ENCODE measurements around the gene KLHL29. TPM values are rescaled to one million over a fixed set of nuclear protein-coding genes. Genes with fewer than 3 reads are reported as not detected.

KLHL29 gene
- polyA plus RNA-seq, 1 donor from 2014 or later, result 42.4 TPM

DNA sequence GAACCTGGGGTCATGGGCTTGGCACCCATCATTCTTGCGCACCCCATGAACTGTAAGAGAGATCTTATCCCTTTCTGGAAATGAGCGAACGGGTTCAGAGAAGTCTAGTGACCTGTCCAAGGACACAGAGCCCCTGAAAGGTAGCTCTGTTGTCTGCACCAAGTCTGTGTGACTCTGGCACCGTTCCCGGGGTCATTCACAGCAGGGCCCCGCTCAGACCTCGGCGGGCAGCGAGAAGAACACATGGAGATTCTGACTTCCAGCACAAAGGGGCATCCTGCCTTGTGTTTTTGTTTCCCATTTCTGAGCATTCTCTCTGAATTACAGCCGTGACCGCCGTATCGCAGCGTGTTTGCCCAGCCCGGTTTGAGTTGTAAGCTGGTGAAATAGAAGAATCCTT lies 231.7 kb downstream of the KLHL29 start:
- no peak overlapping the region for H3K4me2 ChIP-seq (ENCODE audit: low read length)
- H3K9me2 ChIP-seq (ENCODE audit: insufficient read depth, low read length), result no peaks in the 10 kb centered on the region
- no peaks in the 10 kb centered on the region for H3K36me3 ChIP-seq (ENCODE audit: insufficient read depth, low read length)
- no peaks in the 10 kb centered on the region for H4K20me1 ChIP-seq (ENCODE audit: insufficient read depth)
- H3K4me3 ChIP-seq (ENCODE audit: low read length), result no peak overlapping the region
- H3K79me2 ChIP-seq (replicated peaks; ENCODE audit: insufficient read depth, low read length), result no peaks in the 10 kb centered on the region
- H3K9ac ChIP-seq (ENCODE audit: low read length), result no peak overlapping the region
- H2AFZ ChIP-seq (ENCODE audit: low read depth, low read length), result no peak overlapping the region
- no peaks in the 10 kb centered on the region for H3F3A ChIP-seq (ENCODE audit: insufficient read depth, low read length, poor library complexity, severe bottlenecking)
- peaks cover under 1% of the 10 kb centered on the region for H3K9me3 ChIP-seq (ENCODE audit: low read length)
- no peak overlapping the region for H3K27ac ChIP-seq (ENCODE audit: low read length)
- H3K27me3 ChIP-seq (ENCODE audit: insufficient read depth, low read depth, low read length), result no peaks in the 10 kb centered on the region
- no peak for TF ChIP-seq SMC3 (conservative IDR thresholded peaks at IDR 0.05; ENCODE audit: poor library complexity)
- no peak for TF ChIP-seq EP300 (conservative IDR thresholded peaks at IDR 0.05; ENCODE audit: poor library complexity, severe bottlenecking)
- TF ChIP-seq EZH2 (IDR thresholded peaks at IDR 0.05; ENCODE audit: borderline replicate concordance, insufficient read depth, low read length, poor library complexity, severe bottlenecking), result no peak
- TF ChIP-seq, protein P1, sequence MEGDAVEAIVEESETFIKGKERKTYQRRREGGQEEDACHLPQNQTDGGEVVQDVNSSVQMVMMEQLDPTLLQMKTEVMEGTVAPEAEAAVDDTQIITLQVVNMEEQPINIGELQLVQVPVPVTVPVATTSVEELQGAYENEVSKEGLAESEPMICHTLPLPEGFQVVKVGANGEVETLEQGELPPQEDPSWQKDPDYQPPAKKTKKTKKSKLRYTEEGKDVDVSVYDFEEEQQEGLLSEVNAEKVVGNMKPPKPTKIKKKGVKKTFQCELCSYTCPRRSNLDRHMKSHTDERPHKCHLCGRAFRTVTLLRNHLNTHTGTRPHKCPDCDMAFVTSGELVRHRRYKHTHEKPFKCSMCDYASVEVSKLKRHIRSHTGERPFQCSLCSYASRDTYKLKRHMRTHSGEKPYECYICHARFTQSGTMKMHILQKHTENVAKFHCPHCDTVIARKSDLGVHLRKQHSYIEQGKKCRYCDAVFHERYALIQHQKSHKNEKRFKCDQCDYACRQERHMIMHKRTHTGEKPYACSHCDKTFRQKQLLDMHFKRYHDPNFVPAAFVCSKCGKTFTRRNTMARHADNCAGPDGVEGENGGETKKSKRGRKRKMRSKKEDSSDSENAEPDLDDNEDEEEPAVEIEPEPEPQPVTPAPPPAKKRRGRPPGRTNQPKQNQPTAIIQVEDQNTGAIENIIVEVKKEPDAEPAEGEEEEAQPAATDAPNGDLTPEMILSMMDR (IDR thresholded peaks at IDR 0.05; ENCODE audit: poor library complexity, severe bottlenecking), result no peak
- no peak for TF ChIP-seq MXI1 (conservative IDR thresholded peaks at IDR 0.05; ENCODE audit: poor library complexity, severe bottlenecking)
- TF ChIP-seq RAD21 (conservative IDR thresholded peaks at IDR 0.05), result no peak
- TF ChIP-seq POLR2AphosphoS5 (IDR thresholded peaks at IDR 0.05), result no peak
- TF ChIP-seq, protein P2, sequence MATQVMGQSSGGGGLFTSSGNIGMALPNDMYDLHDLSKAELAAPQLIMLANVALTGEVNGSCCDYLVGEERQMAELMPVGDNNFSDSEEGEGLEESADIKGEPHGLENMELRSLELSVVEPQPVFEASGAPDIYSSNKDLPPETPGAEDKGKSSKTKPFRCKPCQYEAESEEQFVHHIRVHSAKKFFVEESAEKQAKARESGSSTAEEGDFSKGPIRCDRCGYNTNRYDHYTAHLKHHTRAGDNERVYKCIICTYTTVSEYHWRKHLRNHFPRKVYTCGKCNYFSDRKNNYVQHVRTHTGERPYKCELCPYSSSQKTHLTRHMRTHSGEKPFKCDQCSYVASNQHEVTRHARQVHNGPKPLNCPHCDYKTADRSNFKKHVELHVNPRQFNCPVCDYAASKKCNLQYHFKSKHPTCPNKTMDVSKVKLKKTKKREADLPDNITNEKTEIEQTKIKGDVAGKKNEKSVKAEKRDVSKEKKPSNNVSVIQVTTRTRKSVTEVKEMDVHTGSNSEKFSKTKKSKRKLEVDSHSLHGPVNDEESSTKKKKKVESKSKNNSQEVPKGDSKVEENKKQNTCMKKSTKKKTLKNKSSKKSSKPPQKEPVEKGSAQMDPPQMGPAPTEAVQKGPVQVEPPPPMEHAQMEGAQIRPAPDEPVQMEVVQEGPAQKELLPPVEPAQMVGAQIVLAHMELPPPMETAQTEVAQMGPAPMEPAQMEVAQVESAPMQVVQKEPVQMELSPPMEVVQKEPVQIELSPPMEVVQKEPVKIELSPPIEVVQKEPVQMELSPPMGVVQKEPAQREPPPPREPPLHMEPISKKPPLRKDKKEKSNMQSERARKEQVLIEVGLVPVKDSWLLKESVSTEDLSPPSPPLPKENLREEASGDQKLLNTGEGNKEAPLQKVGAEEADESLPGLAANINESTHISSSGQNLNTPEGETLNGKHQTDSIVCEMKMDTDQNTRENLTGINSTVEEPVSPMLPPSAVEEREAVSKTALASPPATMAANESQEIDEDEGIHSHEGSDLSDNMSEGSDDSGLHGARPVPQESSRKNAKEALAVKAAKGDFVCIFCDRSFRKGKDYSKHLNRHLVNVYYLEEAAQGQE (IDR thresholded peaks at IDR 0.05; ENCODE audit: borderline replicate concordance), result no peak
- no peak for TF ChIP-seq TAF1 (IDR thresholded peaks at IDR 0.05; ENCODE audit: low read depth)

DNA sequence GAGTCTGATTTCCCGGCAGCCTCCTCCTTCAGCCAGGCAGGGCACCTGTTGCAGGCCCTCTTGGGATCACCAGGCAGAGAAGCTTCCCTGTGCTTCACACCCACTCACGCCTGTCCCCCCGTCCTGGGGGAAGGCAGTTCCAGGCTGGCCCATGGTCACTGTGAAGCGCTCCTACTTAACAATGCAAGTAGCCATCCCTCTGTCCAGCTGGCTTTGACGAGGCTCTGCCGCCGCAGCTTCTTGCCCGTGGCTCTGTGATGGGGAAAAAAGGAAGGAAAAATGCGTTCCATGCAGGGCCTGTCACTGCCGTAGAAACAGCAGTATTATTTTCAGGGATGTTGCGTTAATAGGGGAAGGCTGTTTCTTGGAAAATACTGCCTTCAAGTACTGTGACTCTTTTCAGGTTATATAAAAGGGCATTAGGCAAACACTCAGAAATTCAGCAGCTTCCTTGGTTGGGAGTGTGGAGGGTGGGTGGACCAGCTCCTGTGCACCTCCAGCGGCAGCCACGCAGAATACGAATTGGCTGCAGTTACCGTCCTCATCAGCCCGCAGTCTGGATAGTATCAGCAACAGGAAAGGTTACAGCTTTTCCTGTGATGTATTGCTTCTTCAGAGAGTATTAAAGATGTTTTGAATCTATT lies 232.3 kb downstream of the KLHL29 start:
- H3K36me3 ChIP-seq (ENCODE audit: insufficient read depth, low read length), result no peaks in the 10 kb centered on the region
- H3K27me3 ChIP-seq (ENCODE audit: insufficient read depth, low read depth, low read length), result no peaks in the 10 kb centered on the region
- no peak overlapping the region for H3K4me2 ChIP-seq (ENCODE audit: low read length)
- no peak overlapping the region for H2AFZ ChIP-seq (ENCODE audit: low read depth, low read length)
- H3F3A ChIP-seq (ENCODE audit: insufficient read depth, low read length, poor library complexity, severe bottlenecking), result no peaks in the 10 kb centered on the region
- TF ChIP-seq, protein P1 (IDR thresholded peaks at IDR 0.05; ENCODE audit: poor library complexity, severe bottlenecking), result no peak
- TF ChIP-seq, protein P2 (IDR thresholded peaks at IDR 0.05; ENCODE audit: borderline replicate concordance), result no peak
- TF ChIP-seq TAF1 (IDR thresholded peaks at IDR 0.05; ENCODE audit: low read depth) (no peak), EZH2 (IDR thresholded peaks at IDR 0.05; ENCODE audit: borderline replicate concordance, insufficient read depth, low read length, poor library complexity, severe bottlenecking) (no peak), MXI1 (conservative IDR thresholded peaks at IDR 0.05; ENCODE audit: poor library complexity, severe bottlenecking) (no peak), POLR2AphosphoS5 (IDR thresholded peaks at IDR 0.05) (peak; percentile 6), SMC3 (conservative IDR thresholded peaks at IDR 0.05; ENCODE audit: poor library complexity) (no peak), EP300 (conservative IDR thresholded peaks at IDR 0.05; ENCODE audit: poor library complexity, severe bottlenecking) (no peak), RAD21 (conservative IDR thresholded peaks at IDR 0.05) (no peak)
- H3K9ac ChIP-seq (ENCODE audit: low read length), result no peak overlapping the region
- no peaks in the 10 kb centered on the region for H3K9me3 ChIP-seq (ENCODE audit: low read length)
- no peak overlapping the region for H3K4me3 ChIP-seq (ENCODE audit: low read length)
- no peak overlapping the region for H3K27ac ChIP-seq (ENCODE audit: low read length)
- no peaks in the 10 kb centered on the region for H3K9me2 ChIP-seq (ENCODE audit: insufficient read depth, low read length)
- no peaks in the 10 kb centered on the region for H4K20me1 ChIP-seq (ENCODE audit: insufficient read depth)
- no peaks in the 10 kb centered on the region for H3K79me2 ChIP-seq (replicated peaks; ENCODE audit: insufficient read depth, low read length)
